HepG2 (cell line): ENCODE measurements around the gene SLIT3. TPM values are rescaled to one million over a fixed set of nuclear protein-coding genes. Genes with fewer than 3 reads are reported as not detected.

Experiments used
- ATAC-seq: fragments of 200-7000 bp; cut with Tn5 transposase; 3 replicates; pipeline ENCODE4 v1.9.1; 2020; ENCODE audit warnings: mild to moderate bottlenecking, moderate library complexity
- BruUV-seq: library from RNA; stranded (reverse); fragments of 400-500 nt; replicated peaks from 2 replicates; lab custom pipeline; 2021; lab: Mats Ljungman, UMichigan
- CTCF ChIA-PET: fragments of 300-600 bp; formaldehyde crosslinking; extraction: SDS; loops from one replicate; lab custom pipeline; 2021; ENCODE audit warnings: low total read pairs, inconsistent platforms, low intra/inter-chr PET ratio; lab: Yijun Ruan, JAX
- POLR2A ChIA-PET: fragments of 350-600 bp; sonication (Branson Sonifier 250); formaldehyde crosslinking; loops from one replicate; lab custom pipeline; 2020; ENCODE audit warnings: antibody characterized with exemption, inconsistent platforms; lab: Yijun Ruan, JAX
- DNase-seq: peaks from one replicate; pipeline ENCODE4 v3.0.0-alpha.2; 2015; ENCODE audit warnings: low spot score
- FAIRE-seq: peaks from 3 replicates; lab custom pipeline; 2011; peaks lifted over from hg19 to GRCh38; lab: Jason Lieb, UNC
- H2AFZ ChIP-seq: one replicate; pipeline ENCODE4 v1.6.1; 2011; ENCODE audit warnings: low read length, inconsistent platforms
- H3K27ac ChIP-seq: fragments of 300-600 bp; 3 replicates; pipeline ENCODE4 v1.8.0; 2011; ENCODE audit warnings: mixed run types, mild to moderate bottlenecking, mixed read lengths, low read length, inconsistent platforms; ENCODE audit not compliant: insufficient read depth; ENCODE audit errors: extremely low read length
- H3K27me3 ChIP-seq, 2 experiments: fragments of 200-600 bp in 1 of 2; 2 replicates in 1 of 2; 3 replicates in 1 of 2; pipeline versions ENCODE4 v1.6.0 to v1.8.0; 2011; ENCODE audit warnings: low read length in 2 of 2, mild to moderate bottlenecking in 2 of 2, moderate library complexity in 2 of 2, inconsistent platforms in 1 of 2; ENCODE audit not compliant: insufficient read depth in 2 of 2, control insufficient read depth in 1 of 2
- H3K36me3 ChIP-seq, 2 experiments: fragments of 200-600 bp in 1 of 2; replicated peaks in 1 of 2; 2 replicates in 1 of 2; 3 replicates in 1 of 2; pipeline versions ENCODE4 v1.5.1 to v1.8.0; 2011; ENCODE audit warnings: low read length in 2 of 2, inconsistent platforms in 1 of 2; ENCODE audit not compliant: insufficient read depth in 2 of 2, control insufficient read depth in 1 of 2
- H3K4me1 ChIP-seq: 2 replicates; pipeline ENCODE4 v1.5.1; 2012; ENCODE audit warnings: low read length, inconsistent platforms; ENCODE audit not compliant: insufficient read depth
- H3K4me2 ChIP-seq: 2 replicates; pipeline ENCODE4 v1.6.0; 2011; ENCODE audit warnings: low read depth, low read length, inconsistent platforms
- H3K4me3 ChIP-seq, 3 experiments: fragments of 200-600 bp in 1 of 3; sonication (generic), shearing (Covaris generic) in 1 of 3; replicated peaks in 1 of 3; 2 replicates each; pipeline ENCODE4 v1.5.1; 2011 to 2016; ENCODE audit warnings: low read length in 3 of 3, inconsistent platforms in 2 of 3, low read depth in 2 of 3, mild to moderate bottlenecking in 2 of 3, control low read depth in 1 of 3, mixed read lengths in 1 of 3; ENCODE audit not compliant: insufficient read depth in 1 of 3
- H3K79me2 ChIP-seq: one replicate; pipeline ENCODE4 v1.6.1; 2011; ENCODE audit warnings: low read length, inconsistent platforms; ENCODE audit not compliant: insufficient read depth
- H3K9ac ChIP-seq: 2 replicates; pipeline ENCODE4 v1.6.0; 2011; ENCODE audit warnings: mild to moderate bottlenecking, low read depth, low read length, inconsistent platforms; ENCODE audit not compliant: insufficient read depth
- H3K9me3 ChIP-seq: 2 replicates; pipeline ENCODE4 v1.5.1; 2012; ENCODE audit warnings: mild to moderate bottlenecking, low read length
- H4K20me1 ChIP-seq: 2 replicates; pipeline ENCODE4 v1.6.0; 2011; ENCODE audit warnings: inconsistent platforms, mild to moderate bottlenecking, low read length, moderate library complexity; ENCODE audit not compliant: insufficient read depth
- FLYWCH1 ChIP-seq: sonication (generic); formaldehyde crosslinking; IDR thresholded peaks from 2 replicates; pipeline ENCODE4 v1.8.1; 2023; ENCODE audit warnings: mild to moderate bottlenecking, missing genetic modification reagents
- JUN ChIP-seq: sonication (generic); formaldehyde crosslinking; IDR thresholded peaks from 2 replicates; pipeline ENCODE4 v1.4.0; 2020; ENCODE audit warnings: mild to moderate bottlenecking, missing genetic modification reagents
- MXD3 ChIP-seq: IDR thresholded peaks from 2 replicates; pipeline ENCODE4 v1.6.1; 2016; ENCODE audit warnings: mild to moderate bottlenecking, missing biosample characterization, missing genetic modification reagents
- MYNN ChIP-seq: sonication (generic); formaldehyde crosslinking; IDR thresholded peaks from 2 replicates; pipeline ENCODE4 v1.4.0; 2020; ENCODE audit warnings: mild to moderate bottlenecking, low read depth, missing genetic modification reagents
- PBX2 ChIP-seq: IDR thresholded peaks from 2 replicates; pipeline ENCODE4 v1.6.1; 2016; ENCODE audit warnings: control low read depth
- REL ChIP-seq: sonication (generic); formaldehyde crosslinking; conservative IDR thresholded peaks from 2 replicates; pipeline ENCODE4 v1.8.0; 2022; ENCODE audit warnings: mild to moderate bottlenecking, missing genetic modification reagents, moderate library complexity
- SMARCE1 ChIP-seq: fragments of 450-650 bp; IDR thresholded peaks from 2 replicates; pipeline ENCODE4 v1.6.1; 2017; ENCODE audit warnings: borderline replicate concordance
- SRSF4 ChIP-seq: fragments of 200-400 bp; formaldehyde crosslinking; IDR thresholded peaks from one replicate; pipeline ENCODE4 v1.6.1; 2018; ENCODE audit warnings: mild to moderate bottlenecking, low read depth, low read length, moderate library complexity; ENCODE audit not compliant: poor library complexity, severe bottlenecking
- ZC3H13 ChIP-seq: sonication (generic); formaldehyde crosslinking; IDR thresholded peaks from 2 replicates; pipeline ENCODE4 v1.8.1; 2023; ENCODE audit warnings: mild to moderate bottlenecking, missing genetic modification reagents, moderate library complexity
- ZNF121 ChIP-seq: sonication (generic); formaldehyde crosslinking; IDR thresholded peaks from 2 replicates; pipeline ENCODE4 v1.5.0; 2020; ENCODE audit warnings: mild to moderate bottlenecking, missing genetic modification reagents
- ZNF20 ChIP-seq: sonication (generic); formaldehyde crosslinking; IDR thresholded peaks from 2 replicates; pipeline ENCODE4 v1.4.0; 2020; ENCODE audit warnings: mild to moderate bottlenecking, moderate library complexity, missing genetic modification reagents
- ZNF552 ChIP-seq: sonication (generic); formaldehyde crosslinking; IDR thresholded peaks from 2 replicates; pipeline ENCODE4 v1.9.0; 2022; ENCODE audit warnings: missing genetic modification reagents, mild to moderate bottlenecking, borderline replicate concordance
- ZNF792 ChIP-seq: IDR thresholded peaks from 2 replicates; pipeline ENCODE4 v1.6.1; 2016
- ZNF800 ChIP-seq: sonication (generic); formaldehyde crosslinking; IDR thresholded peaks from 2 replicates; pipeline ENCODE4 v1.4.0; 2020; ENCODE audit warnings: missing genetic modification reagents
- WGBS: methylation state at CpG from one replicate; pipeline ENCODE4 v1.1.6; 2017; ENCODE audit warnings: low lambda C conversion rate; 5-methylcytosine and 5-hydroxymethylcytosine counted together
- in situ Hi-C: cut with HindIII; loops from 2 replicates; pipeline ENCODE4 v1.10.0; 2017; ENCODE audit warnings: low pct_unique_long_range_greater_than_20kb; ENCODE audit not compliant: extremely low pct_ligation_motif_present
- intact Hi-C: fragments of 100-400 bp; cut with micrococcal nuclease; formaldehyde crosslinking; loops from one replicate; pipeline ENCODE4 v1.10.0; 2022; ENCODE audit not compliant: unreplicated experiment
- polyA plus RNA-seq, 8 experiments: library from polyadenylated mRNA; depleted of rRNA in 3 of 8; stranded (reverse) in 7 of 8; unstranded in 1 of 8; fragments of >200 nt; fragmentation: Illumina TruSeq in 4 of 8; extraction: Trizol in 4 of 8; gene quantifications; 2 replicates each; pipeline versions ENCODE4 v1.2.1 to v1.2.3, GENCODE V29; 2011 to 2016; ENCODE audit warnings: low read depth in 4 of 8, missing spikeins in 1 of 8, mixed read lengths in 1 of 8; ENCODE audit not compliant: insufficient read depth in 1 of 8
- total RNA-seq, 5 experiments: library from RNA; depleted of rRNA; stranded (reverse); fragments of >200 nt; fragmentation: Illumina TruSeq; extraction: Trizol; gene quantifications; 2 replicates each; pipeline ENCODE4 v1.2.3, GENCODE V29; 2016; ENCODE audit warnings: low read depth in 1 of 5
- TF ChIP-seq, protein P1 (sequence below): sonication (generic); formaldehyde crosslinking; IDR thresholded peaks from 2 replicates; pipeline ENCODE4 v1.5.1; 2020; ENCODE audit warnings: missing genetic modification reagents, mild to moderate bottlenecking, borderline replicate concordance
- TF ChIP-seq, protein P2 (sequence below): sonication (generic); formaldehyde crosslinking; IDR thresholded peaks from 2 replicates; pipeline ENCODE4 v1.5.0; 2020; ENCODE audit warnings: mild to moderate bottlenecking, missing genetic modification reagents

Gene SLIT3
- total and polyA plus RNA-seq, 2 of the 13 experiments (the other 11 are each of a cell fraction or from before 2014, with no cell fraction given): not detected

GRCh38 chr5:169001394-169001793, 299.5 kb downstream of the SLIT3 start (continued):
- TF ChIP-seq ZNF800 (CRISPR knock-in tag) (no peak), SMARCE1 (no peak), JUN (CRISPR knock-in tag) (no peak), FLYWCH1 (CRISPR knock-in tag) (no peak)
- TF ChIP-seq, all 625 proteins: peak for 0

DNA sequence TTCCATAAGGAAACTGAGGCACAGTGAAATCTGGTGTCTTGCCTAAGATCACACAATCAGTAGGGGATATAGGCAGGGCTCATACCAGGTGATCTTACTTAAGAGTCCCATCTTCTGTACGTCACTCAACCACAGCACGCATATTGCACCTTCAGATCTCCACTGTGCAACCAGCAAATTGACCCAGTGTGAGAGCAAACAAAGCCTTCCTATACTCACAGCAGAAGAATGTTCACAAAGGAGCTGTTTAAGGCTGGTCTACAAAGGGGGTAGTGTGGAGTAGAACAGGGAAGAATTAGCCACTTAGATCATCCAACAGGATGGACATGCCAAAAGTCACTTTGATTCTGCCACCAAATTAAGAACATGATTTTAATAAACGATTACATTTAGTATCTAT, 305.9 kb downstream of the SLIT3 start:
- Histone ChIP-seq H2AFZ (no peak overlapping the region), H3K4me3 (no peak overlapping the region), H3K36me3 (no peaks in the 10 kb centered on the region), H3K27me3 (peaks cover 2 to 38% of the 10 kb centered on the region in 2 experiments; a peak in 3 of 5 replicates), H3K79me2 (no peaks in the 10 kb centered on the region), H4K20me1 (no peaks in the 10 kb centered on the region), H3K4me1 (0 out of 2 replicates have a peak, but pooled peaks cover under 1% of the 10 kb centered on the region), H3K9ac (no peak overlapping the region), H3K9me3 (no peaks in the 10 kb centered on the region), H3K4me2 (no peak overlapping the region), H3K27ac (no peak overlapping the region)
- no TSS peak for BruUV-seq
- in situ Hi-C loops (loop anchor here (25.0 kb wide), 1 partner anchor 592 kb away; the partner anchor contains the start of gene SPDL1), intact Hi-C loops (no loop called here)
- peak; percentile 58 for ATAC-seq
- 5% methylated on average over 3 of the region's 3 CpGs for WGBS
- peak; percentile 30 for DNase-seq
- ChIA-PET POLR2A (no interaction called here), CTCF (no interaction called here)
- FAIRE-seq: no peak
- TF ChIP-seq, protein P1, sequence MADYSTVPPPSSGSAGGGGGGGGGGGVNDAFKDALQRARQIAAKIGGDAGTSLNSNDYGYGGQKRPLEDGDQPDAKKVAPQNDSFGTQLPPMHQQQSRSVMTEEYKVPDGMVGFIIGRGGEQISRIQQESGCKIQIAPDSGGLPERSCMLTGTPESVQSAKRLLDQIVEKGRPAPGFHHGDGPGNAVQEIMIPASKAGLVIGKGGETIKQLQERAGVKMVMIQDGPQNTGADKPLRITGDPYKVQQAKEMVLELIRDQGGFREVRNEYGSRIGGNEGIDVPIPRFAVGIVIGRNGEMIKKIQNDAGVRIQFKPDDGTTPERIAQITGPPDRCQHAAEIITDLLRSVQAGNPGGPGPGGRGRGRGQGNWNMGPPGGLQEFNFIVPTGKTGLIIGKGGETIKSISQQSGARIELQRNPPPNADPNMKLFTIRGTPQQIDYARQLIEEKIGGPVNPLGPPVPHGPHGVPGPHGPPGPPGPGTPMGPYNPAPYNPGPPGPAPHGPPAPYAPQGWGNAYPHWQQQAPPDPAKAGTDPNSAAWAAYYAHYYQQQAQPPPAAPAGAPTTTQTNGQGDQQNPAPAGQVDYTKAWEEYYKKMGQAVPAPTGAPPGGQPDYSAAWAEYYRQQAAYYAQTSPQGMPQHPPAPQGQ (CRISPR knock-in tag): no peak
- TF ChIP-seq ZNF121 (CRISPR knock-in tag) (no peak), ZNF20 (no peak), REL (no peak), MYNN (CRISPR knock-in tag) (no peak), MXD3 (CRISPR knock-in tag) (no peak), ZNF552 (no peak), SRSF4 (no peak), ZNF792 (no peak), PBX2 (CRISPR knock-in tag) (no peak), ZC3H13 (CRISPR knock-in tag) (no peak)
- TF ChIP-seq, protein P2, sequence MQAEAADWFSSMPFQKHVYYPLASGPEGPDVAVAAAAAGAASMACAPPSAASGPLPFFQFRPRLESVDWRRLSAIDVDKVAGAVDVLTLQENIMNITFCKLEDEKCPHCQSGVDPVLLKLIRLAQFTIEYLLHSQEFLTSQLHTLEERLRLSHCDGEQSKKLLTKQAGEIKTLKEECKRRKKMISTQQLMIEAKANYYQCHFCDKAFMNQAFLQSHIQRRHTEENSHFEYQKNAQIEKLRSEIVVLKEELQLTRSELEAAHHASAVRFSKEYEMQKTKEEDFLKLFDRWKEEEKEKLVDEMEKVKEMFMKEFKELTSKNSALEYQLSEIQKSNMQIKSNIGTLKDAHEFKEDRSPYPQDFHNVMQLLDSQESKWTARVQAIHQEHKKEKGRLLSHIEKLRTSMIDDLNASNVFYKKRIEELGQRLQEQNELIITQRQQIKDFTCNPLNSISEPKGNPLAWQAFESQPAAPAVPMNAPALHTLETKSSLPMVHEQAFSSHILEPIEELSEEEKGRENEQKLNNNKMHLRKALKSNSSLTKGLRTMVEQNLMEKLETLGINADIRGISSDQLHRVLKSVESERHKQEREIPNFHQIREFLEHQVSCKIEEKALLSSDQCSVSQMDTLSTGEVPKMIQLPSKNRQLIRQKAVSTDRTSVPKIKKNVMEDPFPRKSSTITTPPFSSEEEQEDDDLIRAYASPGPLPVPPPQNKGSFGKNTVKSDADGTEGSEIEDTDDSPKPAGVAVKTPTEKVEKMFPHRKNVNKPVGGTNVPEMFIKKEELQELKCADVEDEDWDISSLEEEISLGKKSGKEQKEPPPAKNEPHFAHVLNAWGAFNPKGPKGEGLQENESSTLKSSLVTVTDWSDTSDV (CRISPR knock-in tag): no peak
